Endodermal cell (in vitro differentiated cells): ENCODE results near the gene RTBDN. TPM values are rescaled to one million over a fixed set of nuclear protein-coding genes. Genes with fewer than 3 reads are reported as not detected.

Experiments used
- DNase-seq: peaks from one replicate; pipeline ENCODE4 v3.0.0-alpha.2; 2017
- H3K27ac ChIP-seq: 2 replicates; pipeline ENCODE4 v1.5.1; 2013; ENCODE audit warnings: mild to moderate bottlenecking, low read depth, low read length, moderate library complexity
- H3K27me3 ChIP-seq: 2 replicates; pipeline ENCODE4 v1.6.1; 2013; ENCODE audit warnings: mild to moderate bottlenecking, low read length, moderate library complexity; ENCODE audit not compliant: insufficient read depth, control insufficient read depth, poor library complexity, severe bottlenecking
- H3K36me3 ChIP-seq: 2 replicates; pipeline ENCODE4 v1.7.0; 2013; ENCODE audit warnings: mild to moderate bottlenecking, low read length, moderate library complexity; ENCODE audit not compliant: control insufficient read depth, insufficient read depth
- H3K4me1 ChIP-seq: one replicate; pipeline ENCODE4 v1.7.0; 2013; ENCODE audit warnings: low read length; ENCODE audit not compliant: control insufficient read depth, insufficient read depth
- H3K4me3 ChIP-seq: 2 replicates; pipeline ENCODE4 v1.5.1; 2013; ENCODE audit warnings: mild to moderate bottlenecking, low read length, moderate library complexity
- H3K9ac ChIP-seq: 2 replicates; pipeline ENCODE4 v1.6.1; 2013; ENCODE audit warnings: mild to moderate bottlenecking, low read length, moderate library complexity; ENCODE audit not compliant: poor library complexity, severe bottlenecking; ENCODE audit errors: extremely low read depth
- H3K9me3 ChIP-seq: 2 replicates; pipeline ENCODE4 v1.6.1; 2013; ENCODE audit warnings: mild to moderate bottlenecking, low read length, moderate library complexity; ENCODE audit not compliant: control insufficient read depth
- H3K27ac Mint-ChIP-seq: 2 replicates; pipeline ENCODE4 v1.8.0; 2020; ENCODE audit warnings: mixed read lengths
- H3K27me3 Mint-ChIP-seq: 2 replicates; pipeline ENCODE4 v1.8.0; 2021; ENCODE audit warnings: mild to moderate bottlenecking, mixed read lengths; ENCODE audit not compliant: insufficient read depth
- H3K36me3 Mint-ChIP-seq: 2 replicates; pipeline ENCODE4 v1.8.0; 2020; ENCODE audit warnings: low read depth, mixed read lengths
- H3K4me1 Mint-ChIP-seq: 2 replicates; pipeline ENCODE4 v1.8.0; 2020; ENCODE audit warnings: mixed read lengths
- H3K4me3 Mint-ChIP-seq: 2 replicates; pipeline ENCODE4 v1.8.0; 2020; ENCODE audit warnings: mild to moderate bottlenecking, moderate library complexity, mixed read lengths
- H3K9me3 Mint-ChIP-seq: 2 replicates; pipeline ENCODE4 v1.8.0; 2020; ENCODE audit warnings: mild to moderate bottlenecking, mixed read lengths
- CTCF ChIP-seq: fragments of 200-600 bp; sonication (generic); conservative IDR thresholded peaks from 2 replicates; pipeline ENCODE4 v1.5.0; 2021; ENCODE audit warnings: antibody characterized with exemption, mild to moderate bottlenecking
- WGBS, 2 experiments: methylation state at CpG; one replicate each; pipeline versions ENCODE4 v1.1.5 to v1.1.7; 2013; ENCODE audit warnings: missing lambda C conversion rate in 2 of 2, mixed read lengths in 1 of 2; ENCODE audit not compliant: insufficient coverage in 1 of 2, insufficient read length in 1 of 2; 5-methylcytosine and 5-hydroxymethylcytosine counted together
- microRNA-seq: library from miRNA; unstranded; fragments of <30 nt; microRNA quantifications from one replicate; pipeline ENCODE4 v1.2.0, GENCODE V29; 2020; ENCODE audit warnings: borderline microRNAs expressed
- total RNA-seq, 2 donors: library from RNA; stranded (reverse); fragmentation: NEBNext Ultra II Directional in 1 of 2; extraction: Animal tissue kit (Norgen Biotek cat#: 25700) in 1 of 2; gene quantifications; 2 replicates in 1 of 2; 3 replicates in 1 of 2; pipeline ENCODE4 v1.2.1, GENCODE V29; 2021

Gene RTBDN
- total RNA-seq, 2 donors from 2014 or later: 0.68 to 1.7 TPM

- Histone ChIP-seq H3K9ac (no peak overlapping the region), H3K4me1 (peaks cover 4% of the 10 kb centered on the region), H3K27me3 (no peaks in the 10 kb centered on the region), H3K9me3 (no peaks in the 10 kb centered on the region), H3K4me3 (peak overlapping the region; percentile 82), H3K36me3 (no peaks in the 10 kb centered on the region), H3K27ac (no peak overlapping the region)
- TF ChIP-seq CTCF: no peak
- H3K36me3 Mint-ChIP-seq: peaks cover 7% of the 10 kb centered on the region
- no peaks in the 10 kb centered on the region for H3K9me3 Mint-ChIP-seq
- H3K4me1 Mint-ChIP-seq: peaks cover 21% of the 10 kb centered on the region
- no peak for DNase-seq
- H3K27ac Mint-ChIP-seq: peak overlapping the region; percentile 81
- 39 to 48% methylated on average over 5 to 6 of the region's 6 CpGs for WGBS, 2 experiments
- peak overlapping the region; percentile 59 for H3K4me3 Mint-ChIP-seq
- H3K27me3 Mint-ChIP-seq: no peaks in the 10 kb centered on the region
These were observed 55.5 kb downstream of the RTBDN start for GRCh38 chr19:12778905-12779161.

- H3K4me1 Mint-ChIP-seq: peaks cover 22% of the 10 kb centered on the region
- H3K27ac ChIP-seq: peak overlapping the region; percentile 14
- DNase-seq: peak; percentile 84
- WGBS, 2 experiments: 7 to 18% methylated on average over 12 to 44 of the region's 44 CpGs
- H3K36me3 ChIP-seq: no peaks in the 10 kb centered on the region
- no peak overlapping the region for H3K9ac ChIP-seq
- peak overlapping the region; percentile 81 for H3K27ac Mint-ChIP-seq
- H3K4me1 ChIP-seq: peaks cover under 1% of the 10 kb centered on the region
- H3K4me3 ChIP-seq: peak overlapping the region; percentile 82
- H3K36me3 Mint-ChIP-seq: peaks cover 12% of the 10 kb centered on the region
- no peaks in the 10 kb centered on the region for H3K9me3 ChIP-seq
- peak overlapping the region; percentile 59 for H3K4me3 Mint-ChIP-seq
- no peaks in the 10 kb centered on the region for H3K27me3 ChIP-seq
- H3K9me3 Mint-ChIP-seq: no peaks in the 10 kb centered on the region
- no peaks in the 10 kb centered on the region for H3K27me3 Mint-ChIP-seq
- no peak for TF ChIP-seq CTCF
These were observed 56.1 kb downstream of the RTBDN start for GRCh38 chr19:12778017-12778904.

- 15 to 19% methylated on average over 23 to 43 of the region's 43 CpGs for WGBS, 2 experiments
- Histone ChIP-seq H3K4me3 (peak overlapping the region; percentile 82), H3K27me3 (no peaks in the 10 kb centered on the region), H3K9ac (no peak overlapping the region), H3K9me3 (no peaks in the 10 kb centered on the region), H3K4me1 (no peaks in the 10 kb centered on the region), H3K27ac (no peak overlapping the region), H3K36me3 (no peaks in the 10 kb centered on the region)
- Mint-ChIP-seq H3K27ac (no peak overlapping the region), H3K9me3 (no peaks in the 10 kb centered on the region), H3K4me3 (peak overlapping the region; percentile 59), H3K27me3 (no peaks in the 10 kb centered on the region), H3K36me3 (peaks cover 12% of the 10 kb centered on the region), H3K4me1 (peaks cover 22% of the 10 kb centered on the region)
- peak; percentile 98 for TF ChIP-seq CTCF
- DNase-seq: peak; percentile 94
These were observed 57.0 kb downstream of the RTBDN start for GRCh38 chr19:12777217-12778016.

Small RNA genes within 50 kb of the gene (microRNA-seq; reads per million reads assigned to microRNA genes)
- gene MIR5684 (not detected), gene MIR6794 (not detected)

Other genes with a start within 250 kb of the RTBDN start
- 10 to 100 TPM; 10.6 to 11.2 TPM for gene ZNF490, start 223.8 kb downstream of the RTBDN start, total RNA-seq
- gene ZNF791, start 223.7 kb downstream of the RTBDN start, total RNA-seq: 10 to 100 TPM; 23.2 to 32.1 TPM
- gene MAN2B1, start 167.8 kb downstream of the RTBDN start, total RNA-seq: 100 to 1,000 TPM; 101 to 113 TPM
- gene WDR83, start 167.8 kb downstream of the RTBDN start, total RNA-seq: 10 to 100 TPM; 18.8 to 26.2 TPM
- gene DHPS, start 152.7 kb downstream of the RTBDN start, total RNA-seq: 10 to 100 TPM; 76.1 to 98.5 TPM
- gene GNG14, start 146.6 kb downstream of the RTBDN start, total RNA-seq: not detected
- gene FBXW9, start 137.9 kb downstream of the RTBDN start, total RNA-seq: 10 to 100 TPM; 12.6 to 14.7 TPM
- 100 to 1,000 TPM; 106 to 113 TPM for gene TNPO2, start 110.6 kb downstream of the RTBDN start, total RNA-seq
- 100 to 1,000 TPM; 103 to 125 TPM for gene TRIR, start 99.9 kb downstream of the RTBDN start, total RNA-seq
- gene GET3, start 97.1 kb downstream of the RTBDN start, total RNA-seq: 100 to 1,000 TPM in 1 of 2 donors, 10 to 100 TPM in 1; 97.8 to 102 TPM
- gene BEST2, start 82.8 kb downstream of the RTBDN start, total RNA-seq: 1 to 10 TPM in 1 of 2 donors, under 1 TPM in 1; 0.95 to 1.2 TPM
- 100 to 1,000 TPM in 1 of 2 donors, 10 to 100 TPM in 1; 82.1 to 103 TPM for gene HOOK2, start 59.0 kb downstream of the RTBDN start, total RNA-seq
- 1 to 10 TPM; 6.7 to 7.2 TPM for gene JUNB, start 43.1 kb downstream of the RTBDN start, total RNA-seq
- gene PRDX2, start 32.8 kb downstream of the RTBDN start, total RNA-seq: 100 to 1,000 TPM; 429 to 507 TPM
- 10 to 100 TPM; 34.4 to 57.4 TPM for gene THSD8, start 32.5 kb downstream of the RTBDN start, total RNA-seq
- 10 to 100 TPM; 51.0 to 97.1 TPM for gene RNASEH2A, start 28.0 kb downstream of the RTBDN start, total RNA-seq
- 10 to 100 TPM in 1 of 2 donors, 1 to 10 TPM in 1; 6.9 to 18.5 TPM for gene MAST1, start 3.9 kb upstream of the RTBDN start, total RNA-seq
- gene DNASE2, start 46.9 kb upstream of the RTBDN start, total RNA-seq: 10 to 100 TPM; 20.8 to 32.3 TPM
- 1 to 10 TPM in 1 of 2 donors, under 1 TPM in 1; 0.91 to 1.0 TPM for gene KLF1, start 52.6 kb upstream of the RTBDN start, total RNA-seq
- gene GCDH, start 56.6 kb upstream of the RTBDN start, total RNA-seq: 10 to 100 TPM; 58.1 to 62.9 TPM
- 1 to 10 TPM; 2.4 to 3.9 TPM for gene SYCE2, start 84.7 kb upstream of the RTBDN start, total RNA-seq
- gene FARSA, start 99.1 kb upstream of the RTBDN start, total RNA-seq: 10 to 100 TPM; 65.1 to 70.8 TPM
- 1,000 to 10,000 TPM in 1 of 2 donors, 100 to 1,000 TPM in 1; 873 to 1,303 TPM for gene CALR, start 104.0 kb upstream of the RTBDN start, total RNA-seq
- 100 to 1,000 TPM in 1 of 2 donors, 10 to 100 TPM in 1; 75.5 to 117 TPM for gene RAD23A, start 111.3 kb upstream of the RTBDN start, total RNA-seq
- 10 to 100 TPM; 31.0 to 34.9 TPM for gene GADD45GIP1, start 122.6 kb upstream of the RTBDN start, total RNA-seq
- gene DAND5, start 135.0 kb upstream of the RTBDN start, total RNA-seq: under 1 TPM; 0.13 to 0.40 TPM
- gene NFIX, start 160.9 kb upstream of the RTBDN start, total RNA-seq: under 1 TPM; 0.22 to 0.40 TPM